ENCODE results near the gene SIX1.

SIX1 gene

DNA sequence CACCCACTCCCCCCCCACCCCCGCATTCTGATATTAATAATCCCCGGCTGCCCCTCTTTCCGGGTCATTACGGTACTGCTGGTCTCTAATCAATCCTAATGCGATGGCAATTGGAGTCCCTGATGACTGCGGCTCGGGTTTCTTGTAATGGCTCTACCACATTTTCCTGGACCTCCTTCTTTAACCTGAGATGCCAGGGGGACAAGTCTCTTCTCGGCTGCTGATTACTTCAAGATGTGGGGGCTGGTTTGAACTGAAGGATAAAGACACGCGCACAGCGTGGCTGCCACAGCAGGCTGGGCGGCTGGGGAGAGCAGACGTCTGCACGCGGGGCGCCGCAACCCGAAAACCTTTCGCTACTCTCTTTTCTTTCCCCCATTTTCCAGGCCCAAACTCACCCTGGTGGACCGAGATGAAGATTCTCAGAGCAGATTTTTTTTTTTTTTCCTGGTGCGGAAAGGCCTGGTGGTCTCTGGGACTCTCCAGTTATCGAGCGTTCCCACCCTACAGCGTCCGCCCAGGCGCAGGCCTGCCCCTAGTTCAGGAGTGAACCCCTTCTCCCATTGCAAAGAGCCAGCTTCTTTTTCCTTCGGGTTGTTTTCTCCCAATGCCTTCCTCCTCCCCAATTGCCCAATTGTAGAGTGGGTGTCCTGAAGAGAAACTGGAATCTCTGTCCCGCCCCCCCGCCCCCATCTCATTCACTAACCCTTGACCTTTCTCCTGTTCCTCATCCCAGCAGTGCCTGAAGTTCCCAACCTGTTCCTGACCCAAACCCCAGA is 6.0 kb upstream of the SIX1 start:
- DNase-seq: no peak

DNA sequence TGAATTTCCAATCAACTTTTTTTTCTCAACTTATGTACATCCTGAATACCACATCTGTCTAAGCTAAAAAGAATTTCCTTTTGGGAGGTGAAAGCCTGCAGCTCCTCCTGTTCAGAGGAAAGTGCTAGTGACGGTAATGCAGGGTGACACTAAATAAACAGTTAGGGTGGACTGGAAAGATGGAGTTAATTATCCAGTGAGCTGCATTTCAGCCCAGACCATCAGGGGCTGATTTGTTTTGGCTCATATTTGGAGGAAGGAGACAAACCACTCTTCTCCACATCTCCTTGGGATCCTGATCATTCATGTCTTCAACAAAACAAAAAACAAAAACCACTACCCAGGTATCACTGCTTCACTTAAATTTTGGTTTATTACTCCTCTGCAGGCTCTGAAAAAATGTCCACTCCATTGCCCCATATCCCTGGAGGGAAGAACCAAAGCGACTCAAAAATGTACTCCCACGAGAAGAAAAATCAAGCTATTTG is 5.1 kb upstream of the SIX1 start:
- no peak for DNase-seq

DNA sequence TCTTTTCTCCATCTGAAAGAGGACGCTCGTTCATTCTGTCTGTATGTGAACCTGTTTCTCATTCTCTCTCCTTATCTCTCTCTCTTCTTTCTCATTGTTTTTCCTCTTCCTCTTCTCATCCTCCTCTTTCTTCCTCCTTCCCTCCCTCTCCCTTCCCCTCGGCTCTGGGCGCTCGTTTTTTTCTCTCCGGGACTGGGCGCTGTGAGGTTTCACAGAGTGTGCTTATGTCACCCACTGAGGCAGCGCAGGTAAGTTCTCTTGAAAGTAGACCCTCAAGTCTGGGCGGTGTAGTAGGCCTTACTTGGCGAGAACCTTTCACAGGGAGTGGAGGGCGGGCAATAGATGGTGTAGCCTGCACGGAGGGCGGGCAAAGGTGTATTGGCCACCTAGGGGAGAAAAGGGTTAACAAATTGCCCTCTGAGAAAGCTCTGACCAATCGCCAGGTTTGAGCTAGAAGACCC is 4.5 kb upstream of the SIX1 start:
- no peak for DNase-seq

DNA sequence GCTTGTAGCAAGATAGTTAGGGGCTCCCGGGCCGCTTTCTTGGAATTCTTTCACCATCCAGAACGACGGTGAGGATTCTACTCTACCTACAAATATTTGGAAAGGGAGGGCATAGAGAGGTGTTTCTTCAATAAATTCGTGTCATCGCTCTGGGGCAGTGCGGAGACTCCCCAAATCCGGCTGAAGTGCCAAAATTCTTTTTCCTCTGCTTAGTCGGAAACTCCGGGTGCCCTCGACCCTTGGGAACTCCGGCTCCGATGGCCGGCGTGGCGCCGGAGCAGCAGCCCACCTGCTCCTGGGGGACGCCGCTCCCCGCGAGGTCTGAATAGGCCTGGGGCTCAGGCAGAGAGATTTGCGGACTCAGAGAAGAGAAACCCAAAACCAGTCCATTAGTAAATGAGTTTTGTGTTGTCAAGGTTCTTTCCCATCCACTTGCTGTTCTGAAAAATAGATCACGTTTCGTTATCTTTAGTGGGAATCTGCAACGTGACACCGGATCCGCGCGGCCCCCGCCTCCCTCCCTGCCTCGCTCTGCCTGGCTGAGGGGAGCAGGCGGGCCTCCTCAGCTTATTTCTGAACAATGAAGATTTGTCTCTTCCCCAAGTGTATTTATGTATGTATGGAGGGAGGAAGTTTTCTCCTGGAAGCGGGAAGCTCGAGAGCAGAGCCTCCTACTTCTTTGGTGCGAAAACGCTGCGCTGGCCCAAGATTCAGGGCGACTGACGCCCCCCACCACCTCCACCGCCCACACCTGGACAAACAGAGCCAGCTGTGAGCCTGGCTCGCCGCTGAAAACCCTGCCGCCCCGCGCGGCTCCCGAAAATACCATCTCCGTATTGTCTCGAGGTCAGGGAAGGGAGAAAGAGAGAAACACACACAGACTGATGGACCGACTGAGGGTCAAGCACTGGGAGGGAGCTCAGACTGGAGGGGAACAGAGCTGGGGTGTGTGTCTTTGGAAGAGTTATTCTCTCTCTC is 3.7 kb upstream of the SIX1 start:
- DNase-seq: no peak

DNA sequence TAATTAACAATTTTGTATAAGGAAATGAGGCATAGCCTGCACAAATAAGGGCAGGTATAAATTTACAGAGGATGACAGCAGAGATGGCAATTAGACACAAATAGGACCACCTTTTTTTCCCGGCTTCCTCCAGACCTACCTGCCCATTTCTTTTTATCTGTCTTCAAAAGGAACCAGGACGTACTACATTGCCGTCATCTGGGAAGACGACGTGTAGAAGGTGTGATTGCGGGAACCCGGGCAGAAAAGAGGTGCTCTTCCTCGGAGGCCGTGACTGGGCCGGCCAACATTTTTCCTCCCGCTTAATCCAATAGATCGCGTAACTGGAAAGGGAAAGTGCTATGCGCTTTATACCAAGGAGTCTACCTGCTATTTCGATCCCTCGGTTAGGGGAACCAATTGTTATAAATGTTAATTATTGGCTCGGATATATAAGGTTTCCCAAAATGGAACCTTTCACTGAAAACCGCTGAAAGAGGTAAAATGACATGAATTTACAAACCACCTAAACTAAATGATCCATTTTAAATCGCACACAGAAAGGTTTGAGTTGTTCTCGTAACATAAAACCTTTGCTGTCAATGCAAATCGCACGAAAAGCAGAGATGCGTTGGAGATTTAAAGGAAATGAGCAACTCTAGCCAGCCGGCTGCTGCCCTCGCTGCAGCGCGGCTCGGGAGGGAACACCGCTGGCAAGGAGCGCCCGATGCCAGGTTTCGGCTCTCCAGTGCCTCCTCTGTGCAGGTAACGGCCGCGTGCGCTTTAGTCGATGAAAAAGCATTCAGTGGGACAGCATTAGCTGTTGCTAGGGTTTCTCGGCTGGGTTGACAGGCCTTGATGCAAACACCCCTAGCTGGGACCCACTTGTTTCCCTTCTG is 2.8 kb upstream of the SIX1 start:
- no peak for DNase-seq

DNA sequence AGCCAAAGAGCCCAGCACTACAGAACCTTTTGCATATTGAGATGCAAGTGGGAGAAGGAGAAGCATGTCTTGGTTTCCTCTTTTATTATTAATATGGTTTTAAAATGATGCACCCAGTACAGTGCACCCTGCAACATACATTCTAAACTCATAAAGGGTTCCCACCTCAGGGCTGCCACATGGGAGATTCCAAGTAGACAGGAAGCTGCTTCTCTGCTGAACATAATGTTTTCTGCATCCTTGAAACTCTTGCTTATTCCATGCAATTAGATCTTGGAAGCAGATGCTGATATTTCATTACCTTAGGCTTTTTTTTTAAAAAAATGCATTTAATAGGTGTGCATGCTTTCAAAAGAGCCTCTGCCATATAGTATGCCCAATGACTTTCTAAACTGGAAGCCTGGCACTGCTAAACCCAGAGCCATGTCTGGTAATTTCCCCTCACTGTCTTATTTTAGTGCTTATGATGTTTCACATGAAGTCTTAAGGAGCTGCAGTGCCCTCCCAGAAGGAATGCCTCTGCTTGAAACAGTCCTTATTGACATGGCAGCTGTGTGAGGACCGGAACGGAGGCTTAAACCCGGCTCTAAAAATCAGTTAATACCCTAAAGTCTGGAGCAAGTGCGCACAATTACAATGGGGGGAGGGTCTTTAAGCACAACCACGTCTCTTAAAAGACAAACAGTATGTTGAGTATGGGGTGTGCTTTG is 2.0 kb upstream of the SIX1 start:
- DNase-seq: no peak

- DNase-seq: no peak
Measured at GRCh38 chr14:60650373-60650961, 1.2 kb upstream of the SIX1 start.

GRCh38 chr14:60649875-60650372 is 647 bp upstream of the SIX1 start:
- DNase-seq: no peak

DNA sequence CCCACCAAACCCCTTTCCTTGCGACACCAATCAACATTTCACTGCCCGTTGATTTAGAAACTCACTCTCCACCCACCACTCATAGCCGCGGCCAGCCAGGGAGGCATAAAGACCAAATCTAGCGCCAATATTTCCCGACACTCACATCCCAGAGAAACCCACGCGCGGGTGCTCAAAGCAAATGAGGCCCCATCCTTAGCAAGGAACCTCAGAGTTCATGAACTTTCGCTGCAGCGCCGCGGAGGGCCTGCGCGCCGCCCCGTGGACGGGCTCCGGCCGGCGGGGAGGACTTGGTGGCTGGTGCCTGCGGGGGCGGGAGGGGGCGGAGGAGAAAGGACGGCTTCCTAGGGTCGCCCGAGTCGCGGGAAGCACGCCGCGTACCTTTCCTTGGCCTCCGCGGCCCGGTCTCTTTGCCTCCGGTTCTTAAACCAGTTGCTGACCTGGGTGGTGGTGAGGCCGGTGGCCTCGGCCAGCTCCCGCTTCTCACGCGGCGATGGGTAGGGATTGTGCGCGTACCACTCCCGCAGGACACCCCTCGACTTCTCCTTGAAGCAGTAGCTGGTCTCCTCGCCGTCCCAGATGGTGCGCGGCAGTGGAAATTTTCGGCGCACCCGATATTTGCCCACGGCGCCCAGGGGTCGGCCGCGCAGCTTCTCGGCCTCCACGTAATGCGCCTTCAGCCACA is 886 bp downstream of the SIX1 start:
- no peak for DNase-seq

- DNase-seq: no peak
Measured at GRCh38 chr14:60647837-60648248, 1.4 kb downstream of the SIX1 start.

DNA sequence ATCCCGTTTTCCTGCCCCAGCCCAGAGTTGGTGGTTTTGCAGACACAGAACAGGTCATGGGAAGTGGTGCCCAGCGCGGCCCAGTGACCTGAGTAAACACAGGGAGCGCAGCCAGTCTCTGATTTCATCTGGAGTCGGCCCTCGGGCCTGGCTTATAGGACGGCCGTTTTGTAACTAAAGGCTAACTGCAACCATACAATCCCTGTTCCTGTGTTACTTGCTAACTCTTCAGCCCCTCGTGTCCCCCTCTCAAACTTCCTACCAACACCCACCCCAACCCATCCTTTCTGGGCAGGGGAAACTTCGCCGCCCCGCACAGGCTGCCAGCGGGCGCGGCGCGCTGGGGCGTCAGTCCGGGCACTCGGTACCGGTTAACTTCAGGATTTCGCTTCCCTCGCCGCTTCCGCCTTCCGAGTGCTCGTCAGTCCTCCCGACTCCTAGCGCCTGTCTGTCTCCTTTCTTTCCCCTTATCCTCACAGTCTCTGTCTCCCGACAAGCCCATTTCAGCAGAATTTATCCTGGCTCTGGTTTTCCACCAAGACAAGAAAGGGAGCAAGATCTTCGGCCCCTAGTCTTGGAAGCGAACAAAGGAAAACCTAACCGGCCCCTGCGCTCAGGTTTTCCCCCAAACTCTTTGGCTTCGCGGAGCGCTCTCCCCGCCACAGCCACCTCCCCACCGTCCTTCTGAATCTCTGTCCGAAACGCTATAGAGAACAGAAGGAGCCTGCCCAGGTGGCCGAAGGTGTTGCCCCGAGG is 2.0 kb downstream of the SIX1 start:
- DNase-seq: no peak

DNA sequence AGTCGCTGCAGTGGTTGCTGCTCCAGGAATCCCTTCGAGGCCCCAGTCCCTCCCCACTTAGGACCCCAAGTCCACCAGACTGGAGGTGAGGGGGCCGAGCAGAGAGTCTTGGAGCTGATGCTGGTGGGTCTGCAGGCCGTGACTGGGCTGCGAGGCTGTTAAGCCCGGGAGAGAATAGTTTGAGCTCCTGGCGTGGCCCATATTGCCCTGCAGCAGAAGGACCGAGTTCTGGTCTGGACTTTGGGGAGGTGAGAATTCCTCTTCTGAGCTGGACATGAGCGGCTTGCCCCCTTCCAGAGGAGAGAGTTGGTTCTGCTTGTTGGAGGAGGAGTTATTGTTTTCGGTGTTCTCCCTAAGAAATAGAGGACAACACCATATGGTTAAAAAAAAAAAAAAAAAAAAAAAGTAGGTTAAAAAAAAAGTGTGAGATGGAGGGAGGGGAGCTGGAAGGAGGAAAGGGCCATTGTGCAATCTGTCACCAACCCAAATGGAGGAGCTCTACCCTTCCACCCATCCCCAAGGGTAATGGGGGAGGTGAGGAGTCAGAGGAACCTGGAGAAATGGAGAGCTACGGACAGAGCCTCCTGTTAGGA is 3.0 kb downstream of the SIX1 start:
- no peak for DNase-seq

- no peak for DNase-seq
Measured at GRCh38 chr14:60645126-60645741, 4.0 kb downstream of the SIX1 start.

DNA sequence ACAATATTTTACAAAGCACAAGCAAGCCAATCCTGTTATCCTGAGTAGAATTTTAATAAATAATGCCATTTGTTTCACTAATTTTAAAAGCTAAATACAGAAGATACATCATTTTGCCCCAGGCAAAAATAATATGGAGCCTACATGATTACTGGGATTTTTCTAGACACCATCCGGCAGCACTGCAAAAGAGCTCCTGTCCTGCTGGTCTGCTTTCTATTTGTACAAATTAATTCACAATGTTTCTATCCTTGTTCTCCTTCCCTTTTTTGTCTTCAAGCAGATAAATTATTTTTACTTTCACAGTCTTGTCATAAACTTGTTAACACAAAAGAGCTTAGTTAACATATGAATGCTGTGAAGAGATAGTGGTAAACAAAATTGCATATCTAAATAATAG is 4.6 kb downstream of the SIX1 start:
- no peak for DNase-seq

GRCh38 chr14:60643463-60644314 is 5.6 kb downstream of the SIX1 start:
- no peak for DNase-seq

GRCh38 chr14:60643141-60643462 is 6.2 kb downstream of the SIX1 start:
- DNase-seq: no peak

GRCh38 chr14:60642270-60643140 is 6.8 kb downstream of the SIX1 start:
- no peak for DNase-seq

Measured in activated naive CD4-positive, alpha-beta T cell treated with anti-CD3 and anti-CD28 coated beads, Interleukin-2, amount 50 U/mL, for 16 hours (primary cell).